ENCODE measurements around the gene RUSC1. TPM values are rescaled to one million over a fixed set of nuclear protein-coding genes. Genes with fewer than 3 reads are reported as not detected.
"Not testable (repeated sequence)": the region's sequence is repeated elsewhere in the genome, so short reads cannot be mapped to it uniquely, and the experiment has no call there.

Gene RUSC1
- total RNA-seq, 1 donor from 2014 or later, result 8.5 TPM

GRCh38 chr1:155322953-155323728 lies 2.4 kb downstream of the RUSC1 start:
- ATAC-seq (peak; percentile 68), DNase-seq (ENCODE audit: low spot score) (peak; percentile 85)

DNA sequence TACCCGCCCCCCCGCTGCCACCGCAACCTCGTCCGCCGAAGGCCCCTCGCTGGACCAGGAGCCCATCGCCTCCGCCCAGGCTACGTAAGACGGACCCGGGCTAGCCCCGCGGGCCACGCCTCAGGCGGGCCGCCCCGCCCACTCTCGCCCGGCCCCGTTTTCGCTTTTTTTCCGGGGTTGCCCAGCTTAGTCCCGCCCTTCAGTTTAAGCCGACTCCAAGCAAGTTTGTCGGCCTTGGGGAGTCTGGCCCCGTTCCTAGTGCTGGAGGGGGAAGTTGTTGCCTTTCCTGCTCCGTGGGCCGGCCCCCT lies 3.0 kb downstream of the RUSC1 start:
- DNase-seq (ENCODE audit: low spot score), result peak; percentile 93

DNA sequence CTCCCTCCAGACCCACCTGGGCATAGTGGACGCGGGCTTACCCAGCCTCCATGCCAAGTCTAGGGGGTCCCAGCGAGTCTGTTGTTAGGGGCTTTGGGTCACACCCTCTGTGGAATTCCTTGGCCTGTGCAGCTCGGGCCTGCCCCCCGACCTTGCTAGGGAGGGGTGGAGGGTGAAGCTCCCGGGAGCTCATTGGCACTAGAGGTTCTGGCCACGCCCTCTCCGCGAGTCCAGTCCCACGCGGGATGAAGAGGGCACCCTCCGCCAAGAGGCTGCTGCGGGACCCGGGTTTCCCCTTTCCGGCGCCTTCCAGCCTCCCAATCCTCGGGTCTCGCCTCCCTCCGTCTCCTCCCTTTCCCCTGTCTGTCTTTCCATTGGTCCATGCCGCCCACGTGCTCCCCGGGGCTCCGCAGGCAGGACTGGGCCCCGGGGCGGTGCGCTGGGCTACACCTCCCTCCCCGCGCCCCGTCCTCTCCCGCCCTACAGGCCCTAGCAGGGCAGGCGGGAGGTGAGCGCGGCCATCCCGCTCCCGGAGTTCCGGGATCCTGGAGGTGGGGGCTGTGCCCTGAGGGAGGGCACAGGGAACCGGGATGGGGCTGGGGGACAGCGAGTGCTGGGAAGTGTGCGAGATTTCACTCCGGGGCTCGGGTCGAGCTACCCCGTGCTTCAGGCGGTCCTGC lies 3.5 kb downstream of the RUSC1 start:
- ATAC-seq (peak; percentile 83), DNase-seq (ENCODE audit: low spot score) (peak; percentile 98)

More for the DNA sequence above, 3.0 kb downstream of the RUSC1 start:
- peak; percentile 74 for ATAC-seq

DNA sequence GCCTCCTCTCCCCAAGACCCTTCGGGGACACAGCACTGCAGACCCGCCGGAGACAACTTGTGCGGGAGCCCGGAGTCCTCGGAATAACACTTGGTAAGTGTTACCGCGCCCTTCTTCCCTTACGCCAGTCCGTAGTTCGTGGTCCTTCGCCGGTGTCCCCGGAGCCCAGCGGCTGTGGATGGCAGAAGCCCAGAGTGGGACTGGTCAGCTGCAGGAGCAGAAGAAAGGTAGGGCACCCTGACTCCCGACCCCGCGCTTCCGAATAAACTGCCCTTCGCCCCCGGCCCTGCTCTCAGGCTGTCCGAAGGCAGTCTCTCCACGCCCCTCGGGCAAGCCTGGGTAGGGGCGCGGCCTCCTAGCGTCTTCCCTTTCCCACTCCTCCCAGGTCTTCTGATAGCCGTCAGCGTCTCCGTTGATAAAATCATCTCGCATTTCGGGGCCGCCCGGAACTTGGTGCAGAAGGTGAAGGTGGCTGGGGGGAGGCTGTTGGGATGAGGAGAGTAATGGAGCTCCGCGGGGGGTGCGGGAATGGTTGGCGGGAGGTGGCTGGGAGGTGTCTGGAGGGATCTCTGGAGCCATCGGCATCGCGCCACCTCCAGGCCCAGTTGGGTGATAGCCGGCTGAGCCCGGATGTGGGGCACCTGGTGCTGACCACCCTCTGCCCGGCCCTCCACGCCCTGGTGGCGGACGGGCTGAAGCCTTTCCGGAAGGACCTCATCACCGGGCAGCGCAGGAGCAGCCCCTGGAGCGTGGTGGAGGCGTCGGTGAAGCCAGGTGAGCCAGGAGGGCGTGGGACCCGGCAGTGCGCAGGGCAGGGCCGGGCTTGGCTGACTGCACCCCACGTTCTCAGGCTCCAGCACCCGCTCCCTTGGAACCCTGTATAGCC lies 4.3 kb downstream of the RUSC1 start:
- ATAC-seq, result peak; percentile 2

GRCh38 chr1:155325603-155325893 lies 4.9 kb downstream of the RUSC1 start:
- ATAC-seq, result no peak

More for the DNA sequence above, 4.3 kb downstream of the RUSC1 start:
- DNase-seq (ENCODE audit: low spot score), result peak; percentile 62

GRCh38 chr1:155326020-155326526 lies 5.4 kb downstream of the RUSC1 start:
- ATAC-seq, result no peak
- no peak for DNase-seq (ENCODE audit: low spot score)

More at GRCh38 chr1:155325603-155325893, 4.9 kb downstream of the RUSC1 start:
- no peak for DNase-seq (ENCODE audit: low spot score)

- no peak for ATAC-seq
- DNase-seq (ENCODE audit: low spot score), result no peak
Measured at GRCh38 chr1:155326631-155327037, 5.9 kb downstream of the RUSC1 start.

DNA sequence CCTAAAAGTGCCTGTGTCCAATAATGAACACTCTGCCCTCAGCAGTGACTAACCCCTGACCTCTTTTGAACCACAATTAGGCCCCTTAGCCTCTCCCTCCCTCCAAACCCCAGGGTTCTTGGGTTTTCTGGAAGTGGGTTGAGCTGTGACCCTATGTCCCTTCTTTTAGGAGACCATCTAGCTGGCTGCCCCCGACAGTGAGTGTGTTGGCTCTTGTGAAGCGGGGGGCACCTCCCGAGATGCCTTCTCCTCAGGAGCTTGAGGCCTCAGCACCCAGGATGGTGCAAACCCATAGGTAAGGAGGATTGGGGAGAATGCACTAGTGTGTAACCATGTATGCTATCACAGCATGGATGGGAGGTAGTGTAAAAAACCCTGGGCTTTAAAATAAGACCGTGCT lies 7.3 kb downstream of the RUSC1 start:
- DNase-seq (ENCODE audit: low spot score) (peak; percentile 42), ATAC-seq (no peak)

GRCh38 chr1:155328856-155329255 lies 8.2 kb downstream of the RUSC1 start:
- not testable (repeated sequence) for ATAC-seq

DNA sequence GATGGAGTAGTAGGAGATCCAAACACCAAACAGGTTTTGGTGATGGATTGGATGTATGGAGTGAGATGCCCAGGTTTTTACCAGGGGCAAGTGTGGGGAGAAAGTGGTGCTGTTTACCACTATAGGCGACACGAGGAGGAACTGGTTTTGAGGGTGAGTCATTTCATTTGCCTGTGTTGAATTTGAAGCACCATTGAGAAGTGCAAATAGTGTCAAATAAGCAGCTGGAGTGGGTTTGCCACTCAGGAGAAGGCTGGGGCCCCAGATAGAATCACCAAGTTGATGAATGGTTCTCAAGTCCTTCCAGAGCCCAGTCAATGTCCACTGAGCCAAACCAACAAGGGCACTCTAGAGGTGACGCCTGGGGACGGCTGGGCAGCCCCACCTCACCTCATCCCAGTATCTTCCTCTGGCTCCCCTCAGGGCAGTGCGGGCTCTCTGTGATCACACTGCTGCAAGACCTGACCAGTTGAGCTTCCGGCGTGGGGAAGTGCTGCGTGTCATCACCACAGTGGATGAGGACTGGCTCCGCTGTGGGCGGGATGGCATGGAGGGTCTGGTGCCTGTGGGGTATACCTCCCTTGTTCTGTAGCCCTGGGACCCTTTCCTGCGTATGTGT lies 9.4 kb downstream of the RUSC1 start:
- ATAC-seq (no peak), DNase-seq (ENCODE audit: low spot score) (peak; percentile 42)

More at GRCh38 chr1:155328856-155329255, 8.2 kb downstream of the RUSC1 start:
- not testable (repeated sequence) for DNase-seq (ENCODE audit: low spot score)

DNA sequence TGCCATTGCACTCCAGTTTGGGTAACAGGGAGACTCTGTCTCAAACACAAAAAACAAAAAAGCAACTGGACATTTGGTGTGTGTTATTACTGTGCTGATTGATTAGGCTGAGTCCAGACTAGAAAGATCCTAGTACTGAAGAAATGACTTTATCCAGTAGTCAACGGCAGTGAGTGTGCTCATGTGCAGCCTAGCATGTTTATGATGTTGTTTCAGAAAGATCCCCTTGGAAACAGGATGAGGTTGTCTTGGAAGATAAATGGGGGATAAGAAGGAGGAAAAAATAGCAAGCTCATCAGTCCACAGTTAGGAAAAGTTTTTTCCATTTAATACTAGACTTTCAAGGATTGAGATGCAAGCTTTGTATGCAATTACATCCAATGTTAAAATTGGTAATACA lies 14.3 kb downstream of the RUSC1 start:
- DNase-seq (ENCODE audit: low spot score), result no peak
- no peak for ATAC-seq

- no peak for ATAC-seq
- DNase-seq (ENCODE audit: low spot score), result no peak
Measured at GRCh38 chr1:155339515-155340097, 18.9 kb downstream of the RUSC1 start.

GRCh38 chr1:155342842-155343241 lies 22.1 kb downstream of the RUSC1 start:
- DNase-seq (ENCODE audit: low spot score) (no peak), ATAC-seq (no peak)

GRCh38 chr1:155352631-155353030 lies 31.9 kb downstream of the RUSC1 start:
- DNase-seq (ENCODE audit: low spot score), result no peak
- ATAC-seq, result no peak

- no peak for DNase-seq (ENCODE audit: low spot score)
- ATAC-seq, result no peak
Measured at GRCh38 chr1:155360051-155360450, 39.4 kb downstream of the RUSC1 start.

- DNase-seq (ENCODE audit: low spot score) (no peak), ATAC-seq (no peak)
Measured at GRCh38 chr1:155379180-155379579, 58.5 kb downstream of the RUSC1 start.

DNA sequence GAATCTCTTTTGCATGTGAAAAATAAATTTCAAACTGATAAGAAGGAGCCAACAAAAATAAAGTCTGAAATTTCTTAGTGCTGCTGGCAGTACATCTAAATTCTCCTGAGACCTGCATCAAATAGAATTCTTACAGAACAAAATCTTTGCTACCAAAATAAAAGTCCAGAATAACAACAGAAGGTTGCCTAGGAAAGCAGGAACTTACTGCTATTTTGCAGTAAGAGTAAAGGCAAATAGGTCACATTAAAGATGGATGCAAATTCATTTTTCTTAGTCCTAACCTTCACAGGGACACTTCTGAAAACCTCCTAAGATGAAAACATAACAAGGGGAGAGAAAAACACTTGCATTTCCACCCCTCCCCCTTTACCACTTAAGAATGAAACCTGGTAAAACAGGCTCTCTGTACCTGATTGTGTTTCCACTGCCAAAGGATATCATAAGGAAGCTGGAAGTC lies 59.0 kb downstream of the RUSC1 start:
- DNase-seq (ENCODE audit: low spot score), result no peak
- no peak for ATAC-seq
